8988T (cell line): ENCODE measurements around the gene SLC12A3.
A peak's percentile ranks its signal among the peaks of the same experiment; 100 is the strongest.

Source experiments
- DNase-seq: peaks from one replicate; pipeline ENCODE4 v3.0.0; 2011

The SLC12A3 gene

GRCh38 chr16:56864960-56865359 lies at the start of gene SLC12A3:
Gene SLC12A3 (plus strand): TSS chr16:56865207. CDS start chr16:56865236, 29 bp downstream.
- DNase-seq = no peak

DNA sequence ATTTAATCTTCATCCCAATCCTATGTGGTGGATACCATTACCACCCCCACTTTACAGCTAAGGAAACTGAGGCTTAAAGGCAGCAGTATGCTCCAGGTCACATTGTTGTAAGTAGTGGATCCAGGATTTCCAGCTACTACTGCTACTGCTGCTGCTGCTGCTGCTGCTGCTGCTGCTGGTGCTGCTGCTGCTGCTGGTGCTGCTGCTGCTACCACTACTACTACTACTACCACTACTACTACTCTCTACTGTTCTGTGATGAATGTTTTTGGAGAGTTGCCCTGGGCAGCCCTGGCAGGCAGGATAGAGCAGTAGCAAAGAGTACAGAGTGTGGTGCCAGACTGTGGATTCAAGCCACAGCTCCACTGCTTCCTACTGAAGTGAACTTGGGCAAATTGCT lies 49.3 kb upstream of the SLC12A3 start:
- DNase-seq = no peak

- DNase-seq = no peak
Observed at GRCh38 chr16:56817056-56817455, 48.0 kb upstream of the SLC12A3 start.

GRCh38 chr16:56817938-56818337 lies 47.1 kb upstream of the SLC12A3 start:
- DNase-seq = no peak

DNA sequence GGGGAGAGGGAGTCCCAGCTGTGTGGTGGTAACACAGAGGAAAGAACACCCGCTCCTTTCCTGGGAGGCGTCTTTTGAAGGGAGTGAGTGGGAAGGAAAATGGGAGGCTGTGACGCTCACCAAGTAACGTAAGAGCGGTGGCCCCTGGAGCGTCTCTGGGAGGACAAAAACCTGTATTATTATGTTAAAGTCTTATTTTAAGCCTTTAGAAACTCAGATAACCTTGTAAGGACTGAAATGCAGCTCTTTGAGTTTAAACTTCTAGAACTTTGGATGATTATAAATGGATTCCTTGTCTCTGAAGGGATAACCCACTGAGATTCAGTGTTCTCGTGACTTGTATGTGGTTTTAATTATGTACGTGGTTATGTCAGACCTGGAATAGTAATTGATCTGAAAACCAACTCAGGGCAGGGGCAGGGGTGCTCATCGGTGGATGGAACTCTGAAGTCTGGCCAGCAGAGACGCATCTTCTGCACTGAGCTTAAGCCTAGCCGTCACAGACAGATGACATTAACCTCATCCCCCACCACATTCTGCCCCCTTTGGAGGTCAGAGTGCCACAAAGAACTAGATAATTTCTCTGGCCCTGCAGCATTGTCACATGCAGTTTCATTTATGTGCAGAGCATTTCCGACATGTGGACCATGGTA lies 41.8 kb upstream of the SLC12A3 start:
- no peak for DNase-seq

- peak; percentile 57 for DNase-seq
Observed at GRCh38 chr16:56824331-56824730, 40.7 kb upstream of the SLC12A3 start.

DNA sequence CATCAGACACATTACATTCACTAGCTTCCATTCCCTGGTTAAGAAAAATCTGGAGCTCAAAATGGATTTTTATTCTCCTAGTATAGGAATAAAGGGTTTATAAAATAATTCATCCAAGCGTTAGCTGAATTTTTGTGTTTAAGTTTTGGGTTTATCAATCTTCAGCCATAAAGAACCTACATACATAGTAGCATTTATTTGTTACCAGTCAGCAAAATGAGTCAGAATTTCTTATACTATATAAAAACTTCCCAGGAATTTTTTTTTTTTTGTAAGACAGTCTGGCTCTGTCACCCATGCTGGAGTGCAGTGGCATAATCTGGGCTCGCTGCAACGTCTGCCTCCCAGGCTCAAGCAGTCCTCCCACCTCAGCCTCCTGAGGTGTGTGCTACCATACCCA lies 40.2 kb upstream of the SLC12A3 start:
- DNase-seq = no peak

GRCh38 chr16:56825826-56826225 lies 39.2 kb upstream of the SLC12A3 start:
- no peak for DNase-seq

DNA sequence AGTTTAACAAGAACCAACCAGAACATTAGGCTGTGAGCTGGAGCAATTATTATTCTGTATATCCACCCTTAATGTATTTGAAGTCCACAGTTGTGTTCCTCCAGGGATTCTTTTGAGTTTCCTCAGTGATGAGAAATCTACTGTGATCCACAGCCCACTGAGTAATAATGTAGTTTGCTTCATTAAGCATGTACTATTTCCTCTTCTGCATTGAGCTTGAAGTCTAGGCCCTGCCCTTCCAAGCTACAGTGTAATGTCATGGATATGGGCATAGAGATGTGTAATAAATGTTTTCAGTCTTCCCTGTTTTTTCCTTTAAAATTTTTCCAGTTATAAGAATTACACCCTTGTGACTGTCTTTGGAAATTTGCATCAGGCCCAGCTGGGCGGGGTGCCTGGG lies 36.4 kb upstream of the SLC12A3 start:
- no peak for DNase-seq

DNA sequence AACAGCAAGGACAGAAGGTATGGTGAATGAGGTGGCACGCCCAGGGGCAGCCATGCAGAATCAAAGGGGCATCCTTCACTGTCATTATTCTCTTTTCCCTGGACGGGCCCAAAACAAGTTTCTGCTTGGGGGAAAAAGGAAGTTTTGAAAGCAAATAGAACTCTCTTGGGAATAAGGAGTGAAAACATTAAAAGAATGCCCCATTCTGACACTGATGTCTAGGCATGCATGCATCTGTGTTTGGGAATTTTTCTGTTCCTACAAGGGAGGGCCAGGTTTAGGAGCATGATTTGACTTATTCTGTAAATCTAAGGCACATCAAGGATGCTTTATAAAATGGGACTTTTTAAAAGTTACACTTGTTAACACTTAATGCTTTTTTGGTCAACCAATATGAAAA lies 34.3 kb upstream of the SLC12A3 start:
- DNase-seq = no peak

DNA sequence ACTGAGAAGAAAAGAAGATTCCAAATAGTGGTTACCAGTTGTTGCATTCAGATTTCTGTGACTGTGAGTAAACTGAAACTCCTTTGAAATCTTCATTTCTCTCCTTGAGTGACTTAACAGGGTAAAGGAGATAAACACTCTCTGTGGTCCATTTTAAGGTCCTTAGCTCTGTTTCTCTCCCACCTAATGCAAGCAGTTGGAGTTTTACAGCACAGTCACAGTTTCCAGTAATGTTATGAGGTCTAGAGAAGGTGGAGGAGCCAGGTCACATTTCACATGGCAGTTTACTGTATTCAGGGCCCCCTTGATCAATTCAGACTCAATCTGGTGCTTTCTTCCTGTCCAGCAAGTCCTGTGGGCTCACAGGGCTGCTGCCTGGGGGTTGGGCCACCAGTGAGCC lies 32.2 kb upstream of the SLC12A3 start:
- DNase-seq = no peak

GRCh38 chr16:56833243-56833970 lies 31.6 kb upstream of the SLC12A3 start:
- DNase-seq = no peak

DNA sequence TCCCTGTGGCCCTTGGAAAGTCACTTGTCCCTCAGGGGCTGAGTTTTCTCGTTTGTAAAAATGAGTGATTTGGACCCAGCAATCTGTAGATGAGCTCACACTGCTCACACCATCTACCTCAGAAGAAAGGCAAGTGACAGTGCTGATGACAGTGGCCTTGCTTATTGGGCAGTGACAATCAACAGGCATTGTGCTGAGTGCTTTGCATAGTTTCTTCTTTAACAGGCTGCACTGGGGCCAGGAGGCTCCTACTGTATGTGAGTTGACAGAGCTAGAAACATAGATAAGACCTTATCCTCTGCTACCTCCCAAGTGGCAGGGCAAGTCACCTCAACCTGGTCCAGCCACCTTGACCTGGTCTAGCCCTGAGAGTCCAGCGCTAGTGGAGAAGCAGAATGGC lies 29.7 kb upstream of the SLC12A3 start:
- no peak for DNase-seq

- DNase-seq = no peak
Observed at GRCh38 chr16:56836410-56837230, 28.4 kb upstream of the SLC12A3 start.

DNA sequence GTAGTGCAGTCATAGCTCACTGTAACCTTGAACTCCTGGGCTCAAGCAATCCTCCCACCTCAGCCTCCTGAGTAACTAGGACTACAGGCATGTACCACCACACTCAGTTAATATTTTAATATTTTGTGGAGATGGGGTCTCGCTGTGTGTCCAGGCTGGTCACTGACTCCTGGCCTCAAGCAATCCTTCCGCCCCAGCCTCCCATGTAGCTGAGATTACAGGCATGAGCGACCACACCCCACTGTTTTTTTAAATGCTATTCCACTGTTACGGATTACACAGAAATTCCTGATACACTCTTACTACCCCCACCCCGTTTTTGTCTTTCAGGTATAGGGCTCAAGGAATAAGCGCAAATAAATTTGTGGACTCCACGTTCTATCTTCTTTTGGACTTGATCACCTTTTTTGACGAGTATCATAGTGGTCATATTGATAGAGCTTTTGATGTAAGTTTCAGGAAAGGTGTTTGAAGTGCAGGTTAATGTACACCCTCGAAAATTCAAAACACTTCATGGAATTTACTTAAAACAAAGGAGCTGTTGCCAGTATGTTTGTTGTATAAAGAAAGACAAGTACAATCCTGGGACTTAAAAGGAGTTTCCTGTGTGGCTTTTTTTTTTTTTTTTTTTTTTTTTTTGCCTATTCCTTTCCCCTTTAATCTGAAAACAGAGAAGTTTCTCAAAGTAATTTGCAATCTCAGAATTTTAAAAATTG lies 26.2 kb upstream of the SLC12A3 start:
- no peak for DNase-seq

DNA sequence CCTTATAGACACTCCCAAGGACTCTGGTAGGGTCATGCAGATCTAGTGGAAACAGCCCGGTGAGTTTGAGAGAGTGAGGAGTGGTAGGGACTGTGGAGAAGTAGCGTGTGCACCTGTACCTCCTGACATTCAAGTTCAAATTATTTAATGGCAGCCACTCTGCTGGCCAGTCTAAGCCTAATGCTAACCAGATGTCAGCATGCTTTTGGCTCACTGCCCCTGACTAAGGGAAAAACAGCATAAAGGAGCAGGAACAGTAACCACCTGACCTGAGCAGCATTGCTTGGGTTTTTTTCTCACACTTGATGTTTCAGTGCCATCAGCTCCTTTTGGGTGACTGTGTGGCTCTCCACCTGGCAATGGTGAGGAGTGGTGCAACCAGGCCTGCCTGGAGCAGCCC lies 23.8 kb upstream of the SLC12A3 start:
- no peak for DNase-seq

DNA sequence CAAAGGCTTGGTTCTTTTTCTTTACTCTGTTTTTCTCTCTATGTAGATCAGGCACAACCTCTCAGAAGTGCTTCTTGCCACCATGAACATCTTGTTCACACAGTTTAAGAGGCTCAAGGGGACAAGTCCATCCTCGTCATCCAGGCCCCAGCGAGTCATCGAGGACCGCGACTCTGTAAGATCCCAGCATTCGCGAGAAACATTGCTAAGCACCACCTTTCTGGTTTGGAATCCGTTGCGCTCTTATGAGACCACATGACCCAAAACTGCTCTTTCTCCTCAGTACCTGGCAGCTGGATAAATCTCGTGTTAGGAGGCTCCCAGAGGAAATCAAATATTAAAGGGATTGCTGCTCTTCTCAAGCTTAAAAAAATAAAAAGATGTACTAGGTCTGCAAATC lies 23.3 kb upstream of the SLC12A3 start:
- DNase-seq = no peak

- DNase-seq = no peak
Observed at GRCh38 chr16:56842133-56842532, 22.9 kb upstream of the SLC12A3 start.

DNA sequence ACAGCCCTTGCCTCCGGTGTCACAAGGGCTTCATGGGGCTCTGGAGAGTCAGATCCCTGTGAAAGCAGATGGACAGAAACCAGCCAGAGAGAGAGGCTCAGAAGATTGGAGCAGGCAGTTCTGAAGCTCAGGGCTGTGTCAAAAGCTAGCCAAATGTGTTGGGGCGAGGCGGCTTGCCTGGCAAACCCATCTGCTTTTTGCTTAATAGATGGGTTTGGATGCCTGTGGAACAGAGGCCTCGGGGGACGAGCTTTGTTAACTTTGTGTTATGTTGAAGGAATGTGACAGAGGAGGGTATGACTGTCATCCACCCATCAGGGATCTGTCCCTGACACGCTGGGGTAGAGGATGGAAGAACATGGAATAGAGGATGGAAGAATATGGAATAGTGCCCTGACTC lies 21.0 kb upstream of the SLC12A3 start:
- no peak for DNase-seq

DNA sequence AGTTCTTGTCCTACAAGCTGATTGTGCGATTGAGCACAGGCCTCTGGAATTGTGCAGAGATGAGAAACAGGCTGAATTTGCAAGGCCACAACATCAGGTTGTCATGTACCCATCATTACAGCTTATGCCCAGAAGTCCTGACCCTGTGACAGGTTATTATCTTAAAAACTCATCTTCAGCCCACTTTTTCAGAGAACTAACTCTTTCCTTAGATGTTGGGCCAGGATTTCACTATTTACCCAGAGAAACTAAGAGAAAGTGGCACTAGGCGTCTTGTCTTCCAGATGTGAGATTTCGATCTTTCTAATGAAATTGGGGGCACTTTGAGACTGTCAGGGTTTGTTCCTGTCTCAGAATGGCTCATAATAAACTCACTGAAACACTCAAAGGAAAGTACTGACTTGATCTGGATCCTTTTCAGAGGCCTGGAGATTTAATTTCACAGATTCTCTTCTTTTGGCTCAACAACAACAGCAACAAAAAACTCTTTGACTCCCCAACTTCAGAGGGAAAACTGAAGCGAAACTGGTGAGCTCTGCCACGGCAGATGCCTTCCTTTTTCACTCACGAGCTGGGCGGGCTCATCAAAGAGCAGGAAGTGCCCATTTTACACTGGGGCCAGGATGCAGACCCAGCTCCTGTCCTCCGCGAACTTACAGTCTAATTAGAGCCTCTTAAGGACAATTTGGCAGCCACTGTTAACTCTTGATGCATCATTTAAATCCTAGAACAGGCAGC lies 17.7 kb upstream of the SLC12A3 start:
- no peak for DNase-seq

GRCh38 chr16:56848029-56848936 lies 16.7 kb upstream of the SLC12A3 start:
- no peak for DNase-seq
